ENCODE data around the gene RAI1. TPM values are rescaled to one million over a fixed set of nuclear protein-coding genes. Genes with fewer than 3 reads are reported as not detected.

The RAI1 gene
- total RNA-seq, 1 experiment from 2014 or later, result 5.9 TPM

- DNase-seq (ENCODE audit: low read depth), result no peak
Observed at GRCh38 chr17:17845046-17845775, 164.0 kb downstream of the RAI1 start.

- DNase-seq (ENCODE audit: low read depth), result no peak
Observed at GRCh38 chr17:17846003-17846402, 164.7 kb downstream of the RAI1 start.

- DNase-seq (ENCODE audit: low read depth), result no peak
Observed at GRCh38 chr17:17846645-17847044, 165.4 kb downstream of the RAI1 start.

DNA sequence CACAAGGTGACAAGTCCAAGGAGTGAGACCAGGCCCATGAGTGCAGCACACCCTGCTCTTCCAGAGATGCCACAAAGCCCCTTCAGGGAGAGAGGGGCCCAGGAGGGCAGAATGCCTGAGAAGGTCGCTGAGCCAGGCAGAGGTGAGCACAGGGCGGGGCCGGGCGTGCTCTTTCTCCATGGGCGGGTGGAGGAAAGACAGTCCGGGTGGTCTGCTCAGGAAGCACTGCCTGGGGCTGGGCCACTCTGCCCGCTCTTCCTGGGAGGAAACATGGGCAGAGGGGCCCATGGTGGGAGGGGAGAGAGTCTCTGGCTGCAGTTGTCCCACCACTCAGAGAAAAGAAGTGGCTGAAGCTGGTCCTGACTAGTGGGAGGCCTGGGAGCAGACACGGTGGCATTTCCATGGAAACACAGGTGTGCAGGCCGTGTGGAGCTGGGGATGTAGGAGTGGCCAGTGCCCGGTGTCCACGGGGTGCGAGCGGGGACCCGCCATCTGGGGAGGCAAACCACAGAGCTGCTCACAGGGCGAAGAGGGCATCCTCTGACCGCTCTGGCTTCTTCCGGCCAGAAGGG, 165.9 kb downstream of the RAI1 start:
- DNase-seq (ENCODE audit: low read depth), result no peak

- no peak for DNase-seq (ENCODE audit: low read depth)
Observed at GRCh38 chr17:17847726-17848125, 166.5 kb downstream of the RAI1 start.

DNA sequence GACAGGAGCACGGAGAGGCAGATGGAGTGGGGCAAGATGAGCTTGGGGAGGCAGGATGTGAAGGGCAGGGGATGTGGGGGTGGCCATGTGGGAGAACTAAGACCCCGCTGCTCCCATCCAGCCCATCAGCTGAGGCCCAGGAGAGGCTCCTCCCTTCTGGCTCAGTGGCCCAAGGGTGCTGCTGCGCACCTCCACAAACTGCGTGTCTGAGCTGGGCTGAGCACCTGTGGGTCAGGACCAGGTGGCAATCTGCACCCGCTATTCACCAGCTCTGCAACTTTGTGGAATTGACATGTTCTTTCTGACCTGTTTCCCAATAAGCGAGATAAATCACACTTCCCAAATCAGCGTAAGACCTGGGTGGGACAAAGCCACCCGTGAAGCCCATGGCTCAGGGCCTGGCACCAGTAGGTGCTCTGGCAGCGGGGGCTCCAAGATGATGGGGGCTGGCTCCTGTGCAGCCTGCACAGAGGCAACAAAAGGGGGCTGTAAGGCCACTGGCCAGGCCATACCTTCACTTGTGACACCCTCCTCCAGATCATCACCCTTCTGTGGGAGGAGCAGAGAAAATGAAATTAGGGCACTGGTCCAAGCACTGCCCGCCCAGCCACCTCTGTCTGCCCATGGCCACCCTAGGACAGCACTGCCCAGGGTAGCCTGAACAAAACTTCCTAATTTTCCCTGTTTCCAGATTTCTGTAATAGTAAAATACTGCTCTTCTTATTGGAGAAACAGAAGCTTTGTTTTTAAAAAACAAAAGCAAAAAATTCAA, 167.2 kb downstream of the RAI1 start:
- no peak for DNase-seq (ENCODE audit: low read depth)

DNA sequence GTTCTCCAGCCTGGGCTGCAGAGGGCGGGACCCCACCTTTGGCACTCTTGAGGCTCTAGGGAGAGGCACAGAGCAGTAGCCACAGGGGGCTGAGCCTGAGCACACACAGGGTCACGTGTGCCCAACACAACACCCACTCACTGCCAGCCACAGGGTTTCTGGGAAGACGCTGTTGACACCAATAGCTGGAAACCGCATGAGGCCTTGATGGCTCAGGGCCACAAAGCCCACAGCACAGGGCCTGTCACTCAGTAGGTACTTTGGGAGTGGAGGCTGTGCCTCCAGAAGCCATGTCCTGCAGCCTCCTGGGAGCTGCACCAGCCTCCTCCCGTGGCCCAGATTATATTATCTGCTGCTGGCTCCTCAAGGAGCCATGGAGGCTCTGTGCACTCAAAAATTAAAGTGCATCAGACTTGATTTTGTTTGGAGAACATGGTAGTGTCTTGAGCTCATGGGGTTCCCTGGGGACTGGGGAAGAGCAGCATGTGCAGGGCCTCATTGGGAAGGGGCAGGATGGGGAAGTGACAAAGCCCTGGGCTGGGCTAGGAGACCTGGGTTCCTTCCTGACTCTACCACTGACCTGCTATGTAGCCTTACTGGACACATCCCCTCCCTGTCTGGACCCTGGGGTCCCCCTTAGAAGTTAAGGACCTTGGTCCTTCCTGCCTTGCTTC, 168.0 kb downstream of the RAI1 start:
- DNase-seq (ENCODE audit: low read depth), result peak; percentile 80

GRCh38 chr17:17849845-17850373, 168.7 kb downstream of the RAI1 start:
- peak; percentile 81 for DNase-seq (ENCODE audit: low read depth)

DNA sequence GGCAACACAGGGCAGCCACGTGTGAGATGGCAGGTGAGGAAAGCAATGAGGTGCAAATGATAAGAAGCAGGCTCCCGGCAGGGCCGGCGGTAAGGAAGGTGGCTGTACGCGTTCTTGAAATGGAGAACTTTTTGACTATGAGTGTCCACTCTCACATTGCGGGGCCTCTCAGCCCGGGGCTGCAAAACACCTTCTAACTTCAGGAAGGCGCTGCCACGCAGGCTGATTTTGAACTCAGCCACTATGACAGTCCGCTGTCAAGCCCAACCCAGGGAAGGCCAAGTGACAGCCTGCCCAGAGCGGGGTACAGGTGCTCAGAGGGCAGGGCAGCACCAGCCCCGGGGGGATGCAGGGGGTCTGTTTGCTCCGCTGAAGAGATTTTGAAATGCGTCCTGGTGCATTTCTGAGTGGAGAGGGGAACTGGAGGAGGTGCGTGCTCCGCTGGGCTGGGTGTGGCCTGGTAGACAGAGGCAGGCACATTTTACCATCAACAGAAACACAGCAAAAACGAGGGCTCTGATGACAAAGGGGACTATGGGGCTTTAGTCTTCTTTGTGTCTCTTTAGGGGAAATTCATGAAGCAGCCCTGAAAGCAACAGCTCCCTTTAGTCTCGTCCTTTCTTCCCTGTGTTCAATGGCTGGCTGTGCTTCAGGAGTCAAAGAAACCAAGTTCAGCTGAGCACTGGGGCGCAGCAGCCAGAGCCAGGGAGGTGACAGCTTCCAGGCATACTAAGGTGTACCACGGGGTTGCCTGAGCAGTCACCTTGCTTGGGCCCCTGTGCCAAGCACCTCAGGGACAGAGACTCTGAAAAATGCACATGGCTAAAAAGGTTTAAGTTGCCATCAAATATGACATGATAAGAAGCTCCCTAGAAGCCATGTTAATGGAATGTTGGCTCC, 170.1 kb downstream of the RAI1 start:
- no peak for DNase-seq (ENCODE audit: low read depth)

DNA sequence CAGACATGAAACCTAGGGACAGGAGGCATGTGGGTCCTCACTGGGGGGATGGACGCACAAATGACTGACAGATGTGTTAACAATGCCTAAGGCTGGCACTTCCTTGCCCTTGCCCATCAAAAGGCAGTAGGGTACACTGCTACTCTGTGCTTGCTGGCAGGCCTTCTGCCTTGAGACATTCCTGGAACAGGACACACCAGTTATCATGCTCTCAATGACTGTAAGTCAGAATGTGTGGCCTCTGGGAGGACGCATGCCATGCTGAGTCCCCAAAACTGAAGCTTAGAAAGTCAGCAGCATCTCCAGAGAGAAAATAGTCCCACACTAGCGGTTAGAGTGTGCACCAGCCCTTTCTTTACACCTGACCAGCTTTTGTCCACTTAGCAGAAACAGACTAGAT, 171.7 kb downstream of the RAI1 start:
- no peak for DNase-seq (ENCODE audit: low read depth)

DNA sequence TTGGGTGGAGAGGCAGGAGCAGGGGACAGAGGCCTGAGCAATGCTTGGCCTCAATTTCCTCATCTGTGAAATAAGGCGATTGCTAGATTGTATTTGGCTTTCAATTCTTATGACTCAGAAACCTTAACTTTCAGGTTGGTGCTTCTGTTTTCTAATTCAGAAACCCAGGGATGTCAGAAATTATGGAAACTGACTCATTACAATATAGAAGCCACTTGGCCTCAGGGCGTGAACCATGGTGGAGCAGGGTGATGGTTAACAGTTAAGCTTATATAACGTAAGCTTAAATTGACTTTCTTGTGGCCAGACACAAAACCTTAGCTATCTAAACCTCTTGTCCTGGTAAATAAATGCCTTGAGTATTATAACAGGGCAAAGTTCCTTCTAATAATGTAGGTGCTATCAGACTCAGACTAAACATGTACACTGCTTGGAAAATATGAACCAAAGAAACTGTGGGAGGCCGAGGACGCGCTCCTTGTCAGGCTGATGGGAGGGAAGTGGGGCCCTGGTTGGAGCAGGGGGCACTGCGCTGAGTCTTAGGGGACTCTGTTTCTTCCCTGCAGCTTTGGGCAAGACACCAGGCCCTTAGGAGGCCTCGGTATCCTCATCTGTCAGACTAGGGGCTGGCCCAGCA, 172.7 kb downstream of the RAI1 start:
- no peak for DNase-seq (ENCODE audit: low read depth)

DNA sequence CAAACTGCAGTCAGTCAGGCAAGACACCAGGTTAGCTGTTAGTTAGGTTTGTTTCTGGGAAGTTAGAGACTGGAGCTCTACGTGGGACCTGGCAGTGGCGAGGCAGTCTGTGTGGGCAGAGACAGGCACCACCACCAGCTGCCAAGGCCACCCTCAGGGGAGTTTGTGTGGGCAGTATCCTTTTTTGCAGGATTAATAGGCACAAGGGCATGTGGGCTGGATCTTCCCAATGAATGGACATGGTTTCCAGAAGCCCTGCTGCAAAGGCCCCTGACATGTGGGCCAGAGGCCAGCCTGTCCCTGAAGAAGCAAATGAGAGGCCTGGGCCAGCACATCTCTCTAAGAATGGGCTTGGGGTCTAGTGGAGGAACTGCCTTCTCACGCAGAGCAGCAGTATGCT, 174.7 kb downstream of the RAI1 start:
- DNase-seq (ENCODE audit: low read depth), result no peak

- no peak for DNase-seq (ENCODE audit: low read depth)
Observed at GRCh38 chr17:17856386-17856785, 175.1 kb downstream of the RAI1 start.

GRCh38 chr17:17857496-17857895, 176.2 kb downstream of the RAI1 start:
- no peak for DNase-seq (ENCODE audit: low read depth)

- DNase-seq (ENCODE audit: low read depth), result peak; percentile 68
Observed at GRCh38 chr17:17859909-17860765, 178.9 kb downstream of the RAI1 start.

- no peak for DNase-seq (ENCODE audit: low read depth)
Observed at GRCh38 chr17:17860766-17861107, 179.5 kb downstream of the RAI1 start.

Data from Daoy (cell line).